GM12865 (cell line): ENCODE results near the gene NT5C2.

ENCODE experiments used
- DNase-seq: peaks from one replicate; pipeline ENCODE4 v3.0.0; 2010; ENCODE audit warnings: low read depth
- H3K4me3 ChIP-seq: 2 replicates; pipeline ENCODE4 v1.5.1; 2011; ENCODE audit warnings: mild to moderate bottlenecking, low read depth, low read length, control low read depth
- CTCF ChIP-seq: IDR thresholded peaks from 2 replicates; pipeline ENCODE4 v1.5.1; 2011; ENCODE audit warnings: low read length, control low read depth, low read depth, inconsistent platforms; ENCODE audit not compliant: insufficient read depth; ENCODE audit errors: missing control alignments

The NT5C2 gene

GRCh38 chr10:103106539-103106938, 86.5 kb downstream of the NT5C2 start:
- DNase-seq: no peak
- no peak for TF ChIP-seq CTCF
- no peak overlapping the region for H3K4me3 ChIP-seq

GRCh38 chr10:103105462-103105861, 87.6 kb downstream of the NT5C2 start:
- no peak for TF ChIP-seq CTCF
- no peak for DNase-seq
- no peak overlapping the region for H3K4me3 ChIP-seq

- no peak for DNase-seq
- no peak for TF ChIP-seq CTCF
- no peak overlapping the region for H3K4me3 ChIP-seq
Measured at GRCh38 chr10:103104721-103105120, 88.4 kb downstream of the NT5C2 start.

- TF ChIP-seq CTCF: no peak
- H3K4me3 ChIP-seq: no peak overlapping the region
- no peak for DNase-seq
Measured at GRCh38 chr10:103103989-103104388, 89.1 kb downstream of the NT5C2 start.

GRCh38 chr10:103102195-103102594, 90.9 kb downstream of the NT5C2 start:
- DNase-seq: no peak
- TF ChIP-seq CTCF: no peak
- no peak overlapping the region for H3K4me3 ChIP-seq

- H3K4me3 ChIP-seq: no peak overlapping the region
- TF ChIP-seq CTCF: no peak
- no peak for DNase-seq
Measured at GRCh38 chr10:103100620-103101019, 92.5 kb downstream of the NT5C2 start.

- no peak overlapping the region for H3K4me3 ChIP-seq
- no peak for TF ChIP-seq CTCF
- no peak for DNase-seq
Measured at GRCh38 chr10:103098240-103098639, 94.8 kb downstream of the NT5C2 start.
